PC-3 (cell line): ENCODE results near the gene WFDC5.

Experiments used
- EZH2 ChIP-seq: fragments of 300-600 bp; sonication (generic); IDR thresholded peaks from one replicate; pipeline ENCODE4 v1.6.1; 2017; ENCODE audit warnings: antibody characterized with exemption, mild to moderate bottlenecking, low read length; ENCODE audit not compliant: unreplicated experiment
- EZH2phosphoT487 ChIP-seq: fragments of 300-600 bp; sonication (generic); IDR thresholded peaks from 2 replicates; pipeline ENCODE4 v1.6.1; 2018; ENCODE audit warnings: mild to moderate bottlenecking, antibody characterized with exemption, low read length, borderline replicate concordance
- TF ChIP-seq, protein P1 (sequence below): fragments of 300-600 bp; sonication (generic); conservative IDR thresholded peaks from 2 replicates; pipeline ENCODE4 v1.5.1; 2017; ENCODE audit warnings: antibody characterized with exemption, low read depth, mild to moderate bottlenecking, low read length

DNA sequence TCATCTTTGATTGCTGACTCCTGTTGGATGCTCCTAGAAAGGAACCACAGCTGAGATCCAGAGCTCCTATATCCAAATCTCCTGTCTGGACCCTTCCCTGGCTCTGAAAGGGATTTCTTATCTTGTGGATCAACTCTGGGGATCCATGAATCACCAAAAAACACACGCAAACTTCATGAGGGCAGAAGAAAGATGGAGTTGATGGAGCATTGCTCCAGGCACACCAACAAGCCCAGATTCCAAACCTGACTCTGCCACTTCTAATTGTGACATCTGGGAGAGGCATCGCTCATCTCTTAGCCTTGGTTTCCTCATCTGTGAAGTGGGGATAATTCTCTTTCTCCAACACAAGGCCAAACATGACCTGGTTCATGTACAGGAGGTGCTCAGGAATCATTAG is 20.8 kb downstream of the WFDC5 start:
- TF ChIP-seq, protein P1, sequence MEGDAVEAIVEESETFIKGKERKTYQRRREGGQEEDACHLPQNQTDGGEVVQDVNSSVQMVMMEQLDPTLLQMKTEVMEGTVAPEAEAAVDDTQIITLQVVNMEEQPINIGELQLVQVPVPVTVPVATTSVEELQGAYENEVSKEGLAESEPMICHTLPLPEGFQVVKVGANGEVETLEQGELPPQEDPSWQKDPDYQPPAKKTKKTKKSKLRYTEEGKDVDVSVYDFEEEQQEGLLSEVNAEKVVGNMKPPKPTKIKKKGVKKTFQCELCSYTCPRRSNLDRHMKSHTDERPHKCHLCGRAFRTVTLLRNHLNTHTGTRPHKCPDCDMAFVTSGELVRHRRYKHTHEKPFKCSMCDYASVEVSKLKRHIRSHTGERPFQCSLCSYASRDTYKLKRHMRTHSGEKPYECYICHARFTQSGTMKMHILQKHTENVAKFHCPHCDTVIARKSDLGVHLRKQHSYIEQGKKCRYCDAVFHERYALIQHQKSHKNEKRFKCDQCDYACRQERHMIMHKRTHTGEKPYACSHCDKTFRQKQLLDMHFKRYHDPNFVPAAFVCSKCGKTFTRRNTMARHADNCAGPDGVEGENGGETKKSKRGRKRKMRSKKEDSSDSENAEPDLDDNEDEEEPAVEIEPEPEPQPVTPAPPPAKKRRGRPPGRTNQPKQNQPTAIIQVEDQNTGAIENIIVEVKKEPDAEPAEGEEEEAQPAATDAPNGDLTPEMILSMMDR: no peak
- TF ChIP-seq EZH2: no peak
- TF ChIP-seq EZH2phosphoT487: no peak
